SU-DHL-6 (cell line): ENCODE measurements around the gene RDH16.
"Not testable (repeated sequence)": the region's sequence is repeated elsewhere in the genome, so short reads cannot be mapped to it uniquely, and the experiment has no call there.

Experiments used
- H2AFZ ChIP-seq: fragments of 200-600 bp; sonication (generic); 2 replicates; pipeline ENCODE4 v1.6.1; 2014; ENCODE audit warnings: low read depth, mild to moderate bottlenecking, moderate library complexity, mixed read lengths, antibody characterized with exemption, low read length; ENCODE audit not compliant: severe bottlenecking
- H3F3A ChIP-seq: fragments of 200-600 bp; shearing (Covaris generic); 2 replicates; pipeline ENCODE4 v1.6.0; 2016; ENCODE audit warnings: antibody characterized with exemption, mild to moderate bottlenecking; ENCODE audit not compliant: insufficient read depth
- H3K27ac ChIP-seq: fragments of 200-600 bp; sonication (generic); 2 replicates; pipeline ENCODE4 v1.5.1; 2016; ENCODE audit warnings: low read depth, mild to moderate bottlenecking, low read length, moderate library complexity, mixed read lengths
- H3K27me3 ChIP-seq: fragments of 200-600 bp; sonication (generic), shearing (Covaris generic); 2 replicates; pipeline ENCODE4 v1.6.0; 2014; ENCODE audit warnings: mild to moderate bottlenecking, low read length
- H3K36me3 ChIP-seq: fragments of 200-600 bp; sonication (generic); 2 replicates; pipeline ENCODE4 v1.6.1; 2014; ENCODE audit warnings: mild to moderate bottlenecking, low read length, mixed read lengths
- H3K4me2 ChIP-seq: fragments of 300-600, 200-600 bp; shearing (Covaris generic), sonication (generic); 2 replicates; pipeline ENCODE4 v1.6.0; 2014; ENCODE audit warnings: low read length, low read depth, mild to moderate bottlenecking; ENCODE audit not compliant: poor library complexity, severe bottlenecking
- H3K4me3 ChIP-seq: fragments of 200-600 bp; sonication (generic); 2 replicates; pipeline ENCODE4 v1.5.1; 2014; ENCODE audit warnings: antibody characterized with exemption, low read length, mild to moderate bottlenecking, mixed read lengths; ENCODE audit not compliant: insufficient read depth, poor library complexity, severe bottlenecking
- H3K79me2 ChIP-seq: fragments of 200-600 bp; sonication (generic); 2 replicates; pipeline ENCODE4 v1.6.1; 2014; ENCODE audit warnings: mild to moderate bottlenecking, low read length, moderate library complexity; ENCODE audit not compliant: insufficient read depth
- H3K9ac ChIP-seq: fragments of 200-600 bp; sonication (generic); 2 replicates; pipeline ENCODE4 v1.7.0; 2014; ENCODE audit warnings: mild to moderate bottlenecking, low read length
- H3K9me2 ChIP-seq: fragments of 200-600 bp; sonication (generic); replicated peaks from 2 replicates; pipeline ENCODE4 v1.6.1; 2014; ENCODE audit warnings: low read length; ENCODE audit not compliant: insufficient read depth
- H3K9me3 ChIP-seq: fragments of 200-600 bp; sonication (generic); 2 replicates; pipeline ENCODE4 v1.6.1; 2014; ENCODE audit warnings: low read length, mixed read lengths; ENCODE audit not compliant: insufficient read depth
- H4K20me1 ChIP-seq: fragments of 200-600 bp; sonication (generic); 2 replicates; pipeline ENCODE4 v1.6.1; 2014; ENCODE audit warnings: low read depth, mild to moderate bottlenecking, antibody characterized with exemption, low read length, moderate library complexity, mixed read lengths
- EZH2phosphoT487 ChIP-seq: fragments of 200-600 bp; sonication (generic), shearing (Covaris generic); conservative IDR thresholded peaks from 2 replicates; pipeline ENCODE4 v1.6.1; 2018; ENCODE audit warnings: mild to moderate bottlenecking, antibody characterized with exemption, low read length, moderate library complexity, mixed read lengths
- TF ChIP-seq, protein P1 (sequence below): fragments of 200-600 bp; sonication (generic); IDR thresholded peaks from one replicate; pipeline ENCODE4 v1.5.1; 2017; ENCODE audit warnings: antibody characterized with exemption, mild to moderate bottlenecking, low read length, moderate library complexity; ENCODE audit not compliant: insufficient read depth, poor library complexity, severe bottlenecking

The RDH16 gene

GRCh38 chr12:56987551-56988053 is 30.2 kb upstream of the RDH16 start:
- TF ChIP-seq, protein P1, sequence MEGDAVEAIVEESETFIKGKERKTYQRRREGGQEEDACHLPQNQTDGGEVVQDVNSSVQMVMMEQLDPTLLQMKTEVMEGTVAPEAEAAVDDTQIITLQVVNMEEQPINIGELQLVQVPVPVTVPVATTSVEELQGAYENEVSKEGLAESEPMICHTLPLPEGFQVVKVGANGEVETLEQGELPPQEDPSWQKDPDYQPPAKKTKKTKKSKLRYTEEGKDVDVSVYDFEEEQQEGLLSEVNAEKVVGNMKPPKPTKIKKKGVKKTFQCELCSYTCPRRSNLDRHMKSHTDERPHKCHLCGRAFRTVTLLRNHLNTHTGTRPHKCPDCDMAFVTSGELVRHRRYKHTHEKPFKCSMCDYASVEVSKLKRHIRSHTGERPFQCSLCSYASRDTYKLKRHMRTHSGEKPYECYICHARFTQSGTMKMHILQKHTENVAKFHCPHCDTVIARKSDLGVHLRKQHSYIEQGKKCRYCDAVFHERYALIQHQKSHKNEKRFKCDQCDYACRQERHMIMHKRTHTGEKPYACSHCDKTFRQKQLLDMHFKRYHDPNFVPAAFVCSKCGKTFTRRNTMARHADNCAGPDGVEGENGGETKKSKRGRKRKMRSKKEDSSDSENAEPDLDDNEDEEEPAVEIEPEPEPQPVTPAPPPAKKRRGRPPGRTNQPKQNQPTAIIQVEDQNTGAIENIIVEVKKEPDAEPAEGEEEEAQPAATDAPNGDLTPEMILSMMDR = peak; percentile 61
- no peak for TF ChIP-seq EZH2phosphoT487
- H3K4me2 ChIP-seq = no peak overlapping the region
- H3K9ac ChIP-seq = no peak overlapping the region

DNA sequence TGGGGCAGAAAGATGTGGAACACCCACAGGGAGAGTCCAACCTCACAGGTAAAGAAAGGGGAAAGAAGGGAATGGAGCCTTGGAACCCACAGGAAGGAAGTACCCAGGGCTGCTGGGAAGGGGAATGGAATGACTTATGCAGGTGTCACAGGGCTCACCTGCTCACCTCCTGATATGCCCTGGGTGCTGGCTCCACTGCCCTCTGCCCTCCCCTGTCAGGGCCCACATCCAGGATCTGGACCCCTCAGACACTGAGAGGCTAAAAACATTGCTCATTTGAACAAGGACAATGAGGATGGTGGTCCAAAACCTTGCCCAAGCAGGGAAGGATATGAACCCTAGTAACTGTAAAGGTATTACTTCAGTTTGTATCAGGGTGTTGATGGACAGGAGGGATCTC is 29.6 kb upstream of the RDH16 start:
- Histone ChIP-seq H3K36me3 (no peaks in the 10 kb centered on the region), H3K27me3 (no peaks in the 10 kb centered on the region), H3F3A (no peaks in the 10 kb centered on the region), H3K4me3 (no peak overlapping the region), H2AFZ (no peak overlapping the region), H3K27ac (no peak overlapping the region), H3K79me2 (no peaks in the 10 kb centered on the region), H3K4me2 (no peak overlapping the region), H3K9me2 (no peaks in the 10 kb centered on the region), H3K9me3 (no peaks in the 10 kb centered on the region), H3K9ac (no peak overlapping the region), H4K20me1 (no peaks in the 10 kb centered on the region)
- TF ChIP-seq EZH2phosphoT487 = no peak
- TF ChIP-seq, protein P1 = no peak

More at GRCh38 chr12:56987551-56988053, 30.2 kb upstream of the RDH16 start:
- H4K20me1 ChIP-seq = no peaks in the 10 kb centered on the region
- H3K36me3 ChIP-seq = no peaks in the 10 kb centered on the region
- no peaks in the 10 kb centered on the region for H3K9me3 ChIP-seq
- H3F3A ChIP-seq = no peaks in the 10 kb centered on the region
- H3K27ac ChIP-seq = no peak overlapping the region
- H3K79me2 ChIP-seq = no peaks in the 10 kb centered on the region
- H2AFZ ChIP-seq = no peak overlapping the region
- H3K4me3 ChIP-seq = no peak overlapping the region
- H3K27me3 ChIP-seq = no peaks in the 10 kb centered on the region
- no peaks in the 10 kb centered on the region for H3K9me2 ChIP-seq

- not testable (repeated sequence) for H4K20me1 ChIP-seq, H3F3A ChIP-seq, H3K9me3 ChIP-seq, H3K27ac ChIP-seq, H3K36me3 ChIP-seq, H3K79me2 ChIP-seq, H3K9ac ChIP-seq, H3K9me2 ChIP-seq, H3K27me3 ChIP-seq, H2AFZ ChIP-seq, H3K4me2 ChIP-seq, H3K4me3 ChIP-seq
Measured at GRCh38 chr12:56985714-56986113, 28.3 kb upstream of the RDH16 start.

GRCh38 chr12:56983386-56983785 is 26.0 kb upstream of the RDH16 start:
- Histone ChIP-seq H4K20me1 (no peaks in the 10 kb centered on the region), H3K79me2 (no peaks in the 10 kb centered on the region), H3F3A (no peaks in the 10 kb centered on the region), H2AFZ (no peak overlapping the region), H3K9ac (no peak overlapping the region), H3K9me2 (no peaks in the 10 kb centered on the region), H3K27me3 (no peaks in the 10 kb centered on the region), H3K4me3 (no peak overlapping the region), H3K36me3 (no peaks in the 10 kb centered on the region), H3K9me3 (no peaks in the 10 kb centered on the region), H3K27ac (no peak overlapping the region), H3K4me2 (no peak overlapping the region)
- TF ChIP-seq, protein P1 = no peak
- no peak for TF ChIP-seq EZH2phosphoT487

- not testable (repeated sequence) for H4K20me1 ChIP-seq, H3K27ac ChIP-seq, H3K36me3 ChIP-seq, H3K4me2 ChIP-seq, H3K9me2 ChIP-seq, H3K4me3 ChIP-seq, H2AFZ ChIP-seq, H3F3A ChIP-seq, H3K27me3 ChIP-seq, H3K9me3 ChIP-seq, H3K9ac ChIP-seq, H3K79me2 ChIP-seq
Measured at GRCh38 chr12:56982578-56983236, 25.3 kb upstream of the RDH16 start.
